Liver (tissue), 9 donors: ENCODE measurements around the gene SAMD4B. TPM values are rescaled to one million over a fixed set of nuclear protein-coding genes. Genes with fewer than 3 reads are reported as not detected.
A peak's percentile ranks its signal among the peaks of the same experiment; 100 is the strongest.

Source experiments
- DNase-seq: peaks from one replicate; pipeline ENCODE4 v3.0.0-alpha.2; 2017; ENCODE audit warnings: low spot score
- H3K27ac ChIP-seq, 2 donors: one replicate each; pipeline ENCODE4 v1.7.0; 2013; ENCODE audit warnings: inconsistent platforms in 2 of 2, low read length in 2 of 2, control low read depth in 1 of 2, low read depth in 1 of 2, mild to moderate bottlenecking in 1 of 2
- H3K27me3 ChIP-seq, 4 donors: one replicate each; pipeline versions ENCODE4 v1.6.1 to v1.7.0; 2013; ENCODE audit warnings: low read length in 3 of 4, inconsistent platforms in 1 of 4, mild to moderate bottlenecking in 1 of 4, moderate library complexity in 1 of 4; ENCODE audit not compliant: control insufficient read depth in 4 of 4, insufficient read depth in 4 of 4
- H3K36me3 ChIP-seq, 4 donors: one replicate each; pipeline versions ENCODE4 v1.6.1 to v1.7.0; 2013; ENCODE audit warnings: low read length in 3 of 4, mild to moderate bottlenecking in 3 of 4, low read depth in 1 of 4, moderate library complexity in 1 of 4; ENCODE audit not compliant: control insufficient read depth in 4 of 4, insufficient read depth in 3 of 4
- H3K4me1 ChIP-seq, 4 donors: one replicate each; pipeline versions ENCODE4 v1.6.1 to v1.7.0; 2013; ENCODE audit warnings: low read length in 3 of 4, mild to moderate bottlenecking in 3 of 4, moderate library complexity in 1 of 4; ENCODE audit not compliant: control insufficient read depth in 4 of 4, insufficient read depth in 4 of 4
- H3K4me3 ChIP-seq, 3 donors: one replicate each; pipeline versions ENCODE4 v1.6.1 to v1.7.0; 2013; ENCODE audit warnings: low read length in 3 of 3, control low read depth in 1 of 3, low read depth in 1 of 3, mild to moderate bottlenecking in 1 of 3
- H3K9ac ChIP-seq, 2 donors: one replicate each; pipeline ENCODE4 v1.7.0; 2013; ENCODE audit warnings: low read length in 2 of 2, mild to moderate bottlenecking in 2 of 2, moderate library complexity in 2 of 2, control low read depth in 1 of 2, low read depth in 1 of 2
- H3K9me3 ChIP-seq, 4 donors: one replicate each; pipeline versions ENCODE4 v1.6.1 to v1.7.0; 2013; ENCODE audit warnings: low read length in 3 of 4; ENCODE audit not compliant: control insufficient read depth in 4 of 4
- ATF3 ChIP-seq: IDR thresholded peaks from 2 replicates; pipeline ENCODE4 v1.6.1; 2016; ENCODE audit warnings: antibody characterized with exemption
- EGR1 ChIP-seq, 2 donors: IDR thresholded peaks; 2 replicates each; pipeline ENCODE4 v1.6.1; 2016 to 2018; ENCODE audit warnings: antibody characterized with exemption in 2 of 2, low read depth in 2 of 2
- FOXA2 ChIP-seq: IDR thresholded peaks from 2 replicates; pipeline ENCODE4 v1.6.1; 2016; ENCODE audit warnings: antibody characterized with exemption
- GABPA ChIP-seq, 2 donors: IDR thresholded peaks in 1 of 2; conservative IDR thresholded peaks in 1 of 2; 2 replicates each; pipeline ENCODE4 v1.6.1; 2016; ENCODE audit warnings: antibody characterized with exemption in 2 of 2, mild to moderate bottlenecking in 1 of 2, moderate library complexity in 1 of 2
- HNF4A ChIP-seq, 2 donors: conservative IDR thresholded peaks; 2 replicates each; pipeline ENCODE4 v1.6.1; 2016; ENCODE audit warnings: antibody characterized with exemption in 2 of 2, mild to moderate bottlenecking in 2 of 2
- HNF4G ChIP-seq: IDR thresholded peaks from 2 replicates; pipeline ENCODE4 v1.6.1; 2016; ENCODE audit warnings: antibody characterized with exemption
- JUND ChIP-seq, 2 donors: IDR thresholded peaks; 2 replicates each; pipeline ENCODE4 v1.6.1; 2016; ENCODE audit warnings: antibody characterized with exemption in 2 of 2
- MAX ChIP-seq: IDR thresholded peaks from 2 replicates; pipeline ENCODE4 v1.6.1; 2016; ENCODE audit warnings: antibody characterized with exemption
- NR2F2 ChIP-seq: IDR thresholded peaks from 2 replicates; pipeline ENCODE4 v1.6.1; 2016; ENCODE audit warnings: antibody characterized with exemption
- RAD21 ChIP-seq, 2 donors: IDR thresholded peaks; 2 replicates each; pipeline ENCODE4 v1.6.1; 2016; ENCODE audit warnings: antibody characterized with exemption in 2 of 2, mild to moderate bottlenecking in 2 of 2
- REST ChIP-seq: IDR thresholded peaks from 2 replicates; pipeline ENCODE4 v1.6.1; 2016; ENCODE audit warnings: antibody characterized with exemption, mild to moderate bottlenecking
- RXRA ChIP-seq, 2 donors: IDR thresholded peaks; 2 replicates each; pipeline ENCODE4 v1.6.1; 2017 to 2018; ENCODE audit warnings: antibody characterized with exemption in 2 of 2, mild to moderate bottlenecking in 1 of 2
- SP1 ChIP-seq: IDR thresholded peaks from 2 replicates; pipeline ENCODE4 v1.6.1; 2018; ENCODE audit warnings: antibody characterized with exemption, mild to moderate bottlenecking
- TAF1 ChIP-seq: conservative IDR thresholded peaks from 2 replicates; pipeline ENCODE4 v1.6.1; 2016; ENCODE audit warnings: antibody characterized with exemption, mild to moderate bottlenecking
- YY1 ChIP-seq: IDR thresholded peaks from 2 replicates; pipeline ENCODE4 v1.6.1; 2016; ENCODE audit warnings: antibody characterized with exemption, mild to moderate bottlenecking
- WGBS: extraction: QIAGEN DNeasy Blood & Tissue Kit; methylation state at CpG from one replicate; pipeline ENCODE4 v1.1.7; 2013; 5-methylcytosine and 5-hydroxymethylcytosine counted together
- polyA plus RNA-seq, 2 donors: library from polyadenylated mRNA; stranded (reverse) in 1 of 2; unstranded in 1 of 2; fragments of 200-250 nt in 1 of 2; fragments of >200 nt in 1 of 2; fragmentation: Nextera tagmentation in 1 of 2; extraction: Ambion mirVana in 1 of 2; gene quantifications; one replicate each; pipeline versions ENCODE4 v1.2.1 to v1.2.3, GENCODE V29; 2013 to 2015
- total RNA-seq, 2 donors: library from RNA; depleted of rRNA; stranded (reverse); fragments of >200 nt; gene quantifications; one replicate each; pipeline ENCODE4 v1.2.3, GENCODE V29; 2014
- TF ChIP-seq, protein P1 (sequence below): IDR thresholded peaks from 2 replicates; pipeline ENCODE4 v1.6.1; 2016; ENCODE audit warnings: antibody characterized with exemption
- donor health status: healthy.
- donor health status: healthy.
- donor health status: healthy.
- donor health status: healthy.
- donor health status: healthy.

The SAMD4B gene
- total and polyA plus RNA-seq, 4 donors: 17.3 to 39.4 (median 30.5) TPM

DNA sequence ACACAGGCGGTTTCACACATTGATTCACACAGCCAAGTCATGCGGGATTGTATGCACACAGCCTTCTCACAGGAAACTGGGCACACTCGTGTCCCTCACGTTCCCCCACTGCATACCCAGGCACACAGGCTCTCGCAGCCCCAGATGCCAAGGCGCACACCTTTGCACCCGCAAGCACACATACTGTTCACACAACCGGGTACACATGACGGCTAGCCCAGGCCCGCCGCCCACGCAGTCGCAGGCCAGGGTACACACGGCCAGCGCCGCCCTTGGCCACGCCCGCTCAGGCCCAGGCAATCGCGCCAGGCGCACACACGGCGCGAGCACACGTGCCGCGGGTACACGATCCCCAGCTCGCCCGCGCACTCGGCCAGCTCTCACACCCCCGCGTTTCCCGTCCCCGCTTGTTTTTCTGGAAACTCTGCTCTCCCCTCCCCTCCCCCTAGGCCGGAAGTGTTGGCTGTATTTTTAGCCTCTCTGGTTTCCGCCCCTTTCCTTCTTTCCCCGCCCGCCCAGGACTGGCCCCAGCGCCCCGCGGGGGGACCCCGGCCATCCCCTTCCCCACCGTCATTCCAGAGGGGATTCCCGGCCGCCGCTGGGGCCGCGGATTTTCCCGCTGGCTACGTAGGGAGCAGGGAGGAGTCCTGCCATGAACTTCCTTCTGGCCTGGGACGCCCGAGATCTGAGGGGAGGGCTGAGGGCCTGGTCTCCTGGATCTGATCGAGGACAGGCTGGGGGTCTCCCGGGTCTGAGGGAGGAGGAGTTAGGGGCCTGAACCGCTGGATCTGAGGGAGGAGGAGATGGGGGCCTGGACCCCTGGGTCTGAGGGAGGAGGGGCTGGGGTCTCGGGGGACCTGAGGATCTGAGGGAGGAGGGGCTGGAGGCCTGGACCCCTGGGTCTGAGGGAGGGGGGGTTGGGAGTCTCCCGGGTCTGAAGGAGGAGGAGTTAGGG lies 60.4 kb downstream of the SAMD4B start:
- peak overlapping the region; percentile 96 to 98 for H3K27ac ChIP-seq
- H3K4me1 ChIP-seq: peaks cover 18 to 39% (median 29%) of the 10 kb centered on the region in 4 donors
- TF ChIP-seq SP1: no peak
- peak; percentile 74 for TF ChIP-seq REST
- peak in 1 of 2 donors; percentile 44 for TF ChIP-seq RXRA (IDR thresholded peaks at IDR 0.05)
- peak; percentile 99 for TF ChIP-seq EGR1 (IDR thresholded peaks at IDR 0.05; ENCODE audit: low read depth in 2 of 2)
- TF ChIP-seq NR2F2: no peak
- TF ChIP-seq, protein P1, sequence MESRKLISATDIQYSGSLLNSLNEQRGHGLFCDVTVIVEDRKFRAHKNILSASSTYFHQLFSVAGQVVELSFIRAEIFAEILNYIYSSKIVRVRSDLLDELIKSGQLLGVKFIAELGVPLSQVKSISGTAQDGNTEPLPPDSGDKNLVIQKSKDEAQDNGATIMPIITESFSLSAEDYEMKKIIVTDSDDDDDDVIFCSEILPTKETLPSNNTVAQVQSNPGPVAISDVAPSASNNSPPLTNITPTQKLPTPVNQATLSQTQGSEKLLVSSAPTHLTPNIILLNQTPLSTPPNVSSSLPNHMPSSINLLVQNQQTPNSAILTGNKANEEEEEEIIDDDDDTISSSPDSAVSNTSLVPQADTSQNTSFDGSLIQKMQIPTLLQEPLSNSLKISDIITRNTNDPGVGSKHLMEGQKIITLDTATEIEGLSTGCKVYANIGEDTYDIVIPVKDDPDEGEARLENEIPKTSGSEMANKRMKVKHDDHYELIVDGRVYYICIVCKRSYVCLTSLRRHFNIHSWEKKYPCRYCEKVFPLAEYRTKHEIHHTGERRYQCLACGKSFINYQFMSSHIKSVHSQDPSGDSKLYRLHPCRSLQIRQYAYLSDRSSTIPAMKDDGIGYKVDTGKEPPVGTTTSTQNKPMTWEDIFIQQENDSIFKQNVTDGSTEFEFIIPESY: peak; percentile 70
- TF ChIP-seq GABPA (IDR thresholded peaks at IDR 0.05 in 1 of 2, conservative IDR thresholded peaks at IDR 0.05 in 1 of 2): peak; percentile 54 to 83
- TF ChIP-seq RAD21 (IDR thresholded peaks at IDR 0.05): peak in 1 of 2 donors; percentile 10
- TF ChIP-seq YY1: peak; percentile 57
- TF ChIP-seq HNF4G: no peak
- TF ChIP-seq HNF4A (conservative IDR thresholded peaks at IDR 0.05): peak in 1 of 2 donors; percentile 42
- TF ChIP-seq ATF3: no peak
- TF ChIP-seq MAX: no peak
- TF ChIP-seq TAF1: no peak
- peak in 1 of 2 donors; percentile 88 for TF ChIP-seq JUND (IDR thresholded peaks at IDR 0.05)
- no peak for TF ChIP-seq FOXA2

More for the DNA sequence above, 60.4 kb downstream of the SAMD4B start:
- peaks cover 0 to under 1% (median 0%) of the 10 kb centered on the region in 4 donors for H3K36me3 ChIP-seq
- 1% methylated on average over 59 of the region's 59 CpGs for WGBS
- DNase-seq: peak; percentile 74
- no peaks in the 10 kb centered on the region for H3K27me3 ChIP-seq
- peak overlapping the region; percentile 74 to 75 for H3K9ac ChIP-seq
- no peaks in the 10 kb centered on the region for H3K9me3 ChIP-seq
- H3K4me3 ChIP-seq: peak overlapping the region; percentile 35 to 57 (median 36)
